NT2/D1 (cell line): ENCODE data around the gene LPIN1.

Source experiments
- YY1 ChIP-seq: IDR thresholded peaks from 2 replicates; pipeline ENCODE4 v1.6.1; 2011; ENCODE audit not compliant: insufficient read length, insufficient read depth
- ZNF274 ChIP-seq: IDR thresholded peaks from 2 replicates; pipeline ENCODE4 v1.6.1; 2011; ENCODE audit warnings: mild to moderate bottlenecking, low read depth, low read length

DNA sequence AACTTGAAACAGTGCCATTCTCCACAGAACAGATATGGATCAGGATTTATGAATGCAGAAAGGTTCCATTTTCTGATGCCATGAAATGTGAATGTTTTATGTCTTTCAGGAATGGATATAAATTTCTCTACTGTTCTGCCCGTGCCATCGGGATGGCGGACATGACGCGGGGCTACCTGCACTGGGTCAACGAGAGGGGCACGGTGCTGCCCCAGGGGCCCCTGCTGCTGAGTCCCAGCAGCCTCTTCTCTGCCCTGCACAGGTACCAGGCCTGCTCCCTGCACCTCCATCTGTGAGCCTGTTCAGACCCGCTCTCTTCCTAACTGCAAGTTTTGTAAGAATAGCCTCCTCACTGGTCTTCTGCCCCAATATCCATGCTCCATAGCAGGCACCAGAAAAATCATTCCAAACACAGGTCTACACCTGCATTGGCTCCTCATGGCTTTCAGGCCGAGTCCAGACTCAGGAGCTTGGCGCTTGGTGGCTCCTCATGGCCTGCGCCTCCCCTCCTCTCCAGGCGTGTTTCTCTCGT, 68.6 kb downstream of the LPIN1 start:
- TF ChIP-seq ZNF274 (no peak), YY1 (no peak)
